Measurements from ENCODE around the gene CAMTA1. TPM values are rescaled to one million over a fixed set of nuclear protein-coding genes. Genes with fewer than 3 reads are reported as not detected.

CAMTA1 gene
- total RNA-seq, 3 donors from 2014 or later: 73.4 to 114 (median 82.6) TPM

- H3K9me3 ChIP-seq: no peaks in the 10 kb centered on the region
- ATAC-seq (peak; percentile 83), DNase-seq (peak in 2 of 3 donors; percentile 49 to 79)
- H3K4me1 ChIP-seq (ENCODE audit: low read depth): peaks cover 4% of the 10 kb centered on the region
- TF ChIP-seq, protein P1, sequence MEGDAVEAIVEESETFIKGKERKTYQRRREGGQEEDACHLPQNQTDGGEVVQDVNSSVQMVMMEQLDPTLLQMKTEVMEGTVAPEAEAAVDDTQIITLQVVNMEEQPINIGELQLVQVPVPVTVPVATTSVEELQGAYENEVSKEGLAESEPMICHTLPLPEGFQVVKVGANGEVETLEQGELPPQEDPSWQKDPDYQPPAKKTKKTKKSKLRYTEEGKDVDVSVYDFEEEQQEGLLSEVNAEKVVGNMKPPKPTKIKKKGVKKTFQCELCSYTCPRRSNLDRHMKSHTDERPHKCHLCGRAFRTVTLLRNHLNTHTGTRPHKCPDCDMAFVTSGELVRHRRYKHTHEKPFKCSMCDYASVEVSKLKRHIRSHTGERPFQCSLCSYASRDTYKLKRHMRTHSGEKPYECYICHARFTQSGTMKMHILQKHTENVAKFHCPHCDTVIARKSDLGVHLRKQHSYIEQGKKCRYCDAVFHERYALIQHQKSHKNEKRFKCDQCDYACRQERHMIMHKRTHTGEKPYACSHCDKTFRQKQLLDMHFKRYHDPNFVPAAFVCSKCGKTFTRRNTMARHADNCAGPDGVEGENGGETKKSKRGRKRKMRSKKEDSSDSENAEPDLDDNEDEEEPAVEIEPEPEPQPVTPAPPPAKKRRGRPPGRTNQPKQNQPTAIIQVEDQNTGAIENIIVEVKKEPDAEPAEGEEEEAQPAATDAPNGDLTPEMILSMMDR (IDR thresholded peaks at IDR 0.05): peak; percentile 64
- H3K36me3 ChIP-seq (ENCODE audit: low read depth): no peaks in the 10 kb centered on the region
- intact Hi-C loops (cut with DNase I, micrococcal nuclease): loop anchor here (10.0 kb wide), 1 partner anchor 346 kb away; no protein-coding TSS in a partner anchor
- H3K4me3 ChIP-seq: no peak overlapping the region
Measured at GRCh38 chr1:7070389-7071029, 285.3 kb downstream of the CAMTA1 start.

- TF ChIP-seq, protein P1 (IDR thresholded peaks at IDR 0.05): no peak
- ATAC-seq (no peak), DNase-seq (no peak)
- no peaks in the 10 kb centered on the region for H3K4me1 ChIP-seq (ENCODE audit: low read depth)
- no peak overlapping the region for H3K4me3 ChIP-seq
- H3K9me3 ChIP-seq: no peaks in the 10 kb centered on the region
- intact Hi-C loops (cut with DNase I, micrococcal nuclease): loop anchor here (10.0 kb wide), 1 partner anchor 351 kb away; no protein-coding TSS in a partner anchor
- H3K36me3 ChIP-seq (ENCODE audit: low read depth): no peaks in the 10 kb centered on the region
Measured at GRCh38 chr1:7076117-7076516, 290.9 kb downstream of the CAMTA1 start.

- ATAC-seq (no peak), DNase-seq (no peak)
- TF ChIP-seq, protein P1 (IDR thresholded peaks at IDR 0.05): no peak
- no peaks in the 10 kb centered on the region for H3K36me3 ChIP-seq (ENCODE audit: low read depth)
- H3K4me3 ChIP-seq: no peak overlapping the region
- H3K9me3 ChIP-seq: no peaks in the 10 kb centered on the region
- no peaks in the 10 kb centered on the region for H3K4me1 ChIP-seq (ENCODE audit: low read depth)
- intact Hi-C loops (cut with DNase I, micrococcal nuclease): loop anchor here (10.0 kb wide), 1 partner anchor 352 kb away; no protein-coding TSS in a partner anchor
Measured at GRCh38 chr1:7076572-7076971, 291.3 kb downstream of the CAMTA1 start.

DNA sequence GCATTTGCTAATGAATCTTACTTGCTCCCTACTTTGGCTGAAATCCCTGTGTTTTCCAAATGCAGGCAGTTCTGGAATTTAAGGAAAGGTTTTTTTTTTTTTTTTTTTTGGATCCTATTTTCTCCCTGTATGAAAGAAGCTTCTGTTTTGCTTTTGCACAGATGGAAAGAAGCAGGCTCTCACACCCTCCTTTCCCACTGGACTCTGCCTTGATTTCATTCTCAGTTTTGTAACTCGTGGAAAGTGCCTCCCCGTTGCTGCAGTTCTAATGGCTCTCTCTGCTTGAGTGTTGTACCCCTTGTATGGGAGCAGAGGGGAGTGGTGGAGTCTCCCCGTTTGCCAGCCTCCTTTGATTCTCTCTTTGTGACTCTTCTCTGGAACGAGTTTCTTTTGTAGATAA, 291.9 kb downstream of the CAMTA1 start:
- no peak for DNase-seq
- Histone ChIP-seq H3K9me3 (no peaks in the 10 kb centered on the region), H3K4me1 (ENCODE audit: low read depth) (no peaks in the 10 kb centered on the region), H3K36me3 (ENCODE audit: low read depth) (no peaks in the 10 kb centered on the region), H3K4me3 (no peak overlapping the region)
- no peak for ATAC-seq
- TF ChIP-seq, protein P1 (IDR thresholded peaks at IDR 0.05): no peak
- intact Hi-C loops (cut with DNase I, micrococcal nuclease): loop anchor here (10.0 kb wide), 1 partner anchor 352 kb away; no protein-coding TSS in a partner anchor

DNA sequence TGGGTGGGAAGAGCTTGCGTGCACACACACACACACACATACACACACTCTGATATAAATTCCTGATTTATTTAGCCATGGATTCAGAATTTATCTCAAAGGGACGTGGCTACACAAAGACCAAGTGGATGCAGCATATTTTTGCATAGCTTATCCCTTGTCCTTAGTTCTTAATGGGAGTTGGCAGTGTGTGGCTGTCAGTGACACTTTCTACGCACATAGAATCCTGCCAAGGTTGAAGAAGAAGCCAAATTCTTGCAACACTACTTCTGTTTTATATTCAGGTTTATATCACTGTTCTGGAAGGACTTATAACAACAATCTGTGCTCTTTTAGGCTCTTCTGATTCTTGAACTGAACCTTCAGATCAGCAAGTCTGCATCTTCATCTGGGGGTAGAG, 292.7 kb downstream of the CAMTA1 start:
- no peak for ATAC-seq
- intact Hi-C loops (cut with DNase I, micrococcal nuclease): loop anchor here (10.0 kb wide), 1 partner anchor 353 kb away; no protein-coding TSS in a partner anchor
- H3K9me3 ChIP-seq: no peaks in the 10 kb centered on the region
- TF ChIP-seq, protein P1 (IDR thresholded peaks at IDR 0.05): no peak
- DNase-seq: no peak
- no peaks in the 10 kb centered on the region for H3K36me3 ChIP-seq (ENCODE audit: low read depth)
- H3K4me3 ChIP-seq: no peak overlapping the region
- H3K4me1 ChIP-seq (ENCODE audit: low read depth): no peaks in the 10 kb centered on the region

Measured in mucosa of descending colon (tissue), 3 donors.